DOHH2 (cell line): Measurements from ENCODE around the gene UMODL1.

Experiments
- CTCF ChIP-seq: fragments of 200-600 bp; sonication (generic); IDR thresholded peaks from one replicate; pipeline ENCODE4 v1.5.1; 2014; ENCODE audit warnings: antibody characterized with exemption, mild to moderate bottlenecking, low read depth, low read length; ENCODE audit not compliant: poor library complexity, severe bottlenecking
- EZH2phosphoT487 ChIP-seq: fragments of 200-600 bp; sonication (generic); IDR thresholded peaks from 2 replicates; pipeline ENCODE4 v1.6.1; 2017; ENCODE audit warnings: borderline replicate concordance, mild to moderate bottlenecking, antibody characterized with exemption, low read length, moderate library complexity, mixed read lengths

GRCh38 chr21:42117967-42118780, 47.1 kb downstream of the UMODL1 start:
- TF ChIP-seq CTCF (no peak), EZH2phosphoT487 (no peak)
